ENCODE results near the gene ANKRD6.

Gene ANKRD6

GRCh38 chr6:89414215-89414614 lies 18.7 kb upstream of the ANKRD6 start:
- no peak for DNase-seq

GRCh38 chr6:89415185-89415584 lies 17.8 kb upstream of the ANKRD6 start:
- no peak for DNase-seq

- DNase-seq: no peak
These were observed 16.2 kb upstream of the ANKRD6 start for GRCh38 chr6:89416796-89417195.

GRCh38 chr6:89430201-89430962 lies 2.6 kb upstream of the ANKRD6 start:
- no peak for DNase-seq

DNA sequence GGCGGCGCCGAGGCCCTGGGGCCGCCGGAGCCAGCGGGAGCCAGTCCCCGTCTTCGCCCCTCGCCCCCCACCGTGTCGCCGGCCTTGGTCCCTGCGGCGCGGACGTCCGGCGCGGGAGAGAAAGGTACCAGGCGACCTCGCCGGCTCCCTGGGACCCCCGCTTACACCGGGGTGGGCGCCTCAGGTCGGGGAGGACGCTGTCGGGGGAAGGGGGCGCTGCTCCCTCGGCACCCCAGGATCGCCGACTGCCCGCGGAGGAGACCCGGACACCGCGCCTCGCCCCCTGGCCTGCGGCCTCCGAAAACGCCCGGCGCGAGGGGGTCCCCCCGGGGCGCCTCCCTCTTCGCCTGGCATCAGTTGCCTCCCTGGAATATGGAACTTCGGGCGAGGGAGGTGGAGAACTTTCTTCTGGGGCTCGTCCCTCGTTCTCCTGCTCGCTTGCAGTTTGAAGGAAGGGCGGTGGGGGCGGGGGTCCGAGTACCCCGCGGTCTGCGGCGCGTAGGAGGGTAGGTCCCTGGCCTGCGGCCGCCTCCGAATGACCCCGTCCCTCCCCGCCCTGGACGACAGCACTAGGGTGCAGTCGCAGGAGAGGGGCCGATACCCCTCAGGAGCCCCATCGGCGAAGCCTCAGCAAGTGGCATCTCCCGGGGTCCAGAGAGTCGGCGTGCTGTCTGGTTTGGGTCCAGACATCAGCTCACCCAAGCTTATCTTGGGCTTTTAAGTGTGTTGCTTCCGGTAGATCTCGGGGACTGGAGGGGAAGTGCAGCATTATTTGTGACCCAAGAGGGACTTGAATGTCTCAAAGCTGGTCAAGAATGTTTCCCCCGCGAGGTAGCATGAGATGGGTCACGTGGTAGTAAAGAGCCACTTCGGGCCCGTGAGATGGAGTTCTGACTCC lies 549 bp downstream of the ANKRD6 start:
- DNase-seq: peak; percentile 15 to 17

- DNase-seq: no peak
These were observed 1.2 kb downstream of the ANKRD6 start for GRCh38 chr6:89434150-89434499.

- DNase-seq: no peak
These were observed 2.0 kb downstream of the ANKRD6 start for GRCh38 chr6:89434954-89435353.

- DNase-seq: no peak
These were observed 3.3 kb downstream of the ANKRD6 start for GRCh38 chr6:89436226-89436625.

DNA sequence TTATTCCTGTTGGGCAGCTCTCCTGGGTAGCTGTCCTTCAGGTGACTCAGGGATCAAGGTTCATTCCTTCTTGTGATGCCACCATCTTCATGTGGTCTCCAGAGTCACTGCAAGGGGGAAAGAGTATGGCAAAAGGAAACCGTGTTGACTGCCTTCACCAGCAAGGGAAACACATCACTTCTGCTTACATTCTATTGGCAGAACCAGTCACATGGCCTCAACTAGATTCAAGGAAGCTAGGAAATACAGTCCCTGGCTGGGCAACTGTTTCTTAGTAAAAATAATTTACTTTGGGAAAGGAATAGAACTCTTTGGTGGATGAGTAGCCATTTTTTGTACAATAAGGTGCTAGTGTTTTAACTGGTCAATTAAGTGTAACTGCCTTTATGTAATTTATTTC lies 5.3 kb downstream of the ANKRD6 start:
- DNase-seq: no peak

- no peak for DNase-seq
These were observed 6.1 kb downstream of the ANKRD6 start for GRCh38 chr6:89439014-89439413.

DNA sequence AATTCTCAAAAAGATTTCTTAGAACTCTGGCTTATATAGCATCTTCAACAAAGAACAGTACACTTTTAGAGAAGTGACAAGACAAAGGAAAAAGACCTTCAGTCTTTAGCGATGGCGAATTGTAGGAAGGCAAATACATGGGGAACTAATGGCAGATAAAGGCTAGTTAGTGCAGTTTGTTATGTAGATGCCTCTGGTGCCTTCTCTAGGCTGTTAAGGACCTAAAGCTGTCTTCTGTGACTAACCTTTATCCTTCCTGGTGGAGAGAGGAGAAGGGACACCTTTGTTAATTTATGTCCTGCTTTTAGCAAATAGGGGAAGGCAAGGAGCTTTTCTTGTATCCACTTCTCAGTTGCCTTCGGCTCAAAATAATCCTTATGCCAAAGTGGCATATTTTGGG lies 7.2 kb downstream of the ANKRD6 start:
- no peak for DNase-seq

DNA sequence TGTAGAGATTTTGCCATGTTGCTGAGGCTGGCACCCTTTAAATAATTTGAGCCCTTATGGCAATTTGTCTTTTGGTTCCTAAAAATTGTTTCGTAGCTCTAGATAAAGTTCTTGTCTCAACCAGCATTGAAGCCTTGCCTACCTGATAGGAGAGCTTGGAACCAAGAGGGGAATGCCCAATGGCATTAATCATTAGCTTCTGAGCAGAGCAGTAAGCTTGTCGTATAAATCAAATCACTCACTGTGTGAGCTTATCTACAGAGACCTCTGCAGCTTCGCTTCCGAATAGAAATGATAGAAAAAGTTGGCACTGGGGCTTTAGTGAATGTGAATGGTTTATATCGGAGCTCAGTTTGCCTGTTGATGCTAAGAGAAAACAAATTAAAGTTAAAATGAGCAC lies 10.7 kb downstream of the ANKRD6 start:
- DNase-seq: no peak

GRCh38 chr6:89449193-89449592 lies 16.2 kb downstream of the ANKRD6 start:
- no peak for DNase-seq

DNA sequence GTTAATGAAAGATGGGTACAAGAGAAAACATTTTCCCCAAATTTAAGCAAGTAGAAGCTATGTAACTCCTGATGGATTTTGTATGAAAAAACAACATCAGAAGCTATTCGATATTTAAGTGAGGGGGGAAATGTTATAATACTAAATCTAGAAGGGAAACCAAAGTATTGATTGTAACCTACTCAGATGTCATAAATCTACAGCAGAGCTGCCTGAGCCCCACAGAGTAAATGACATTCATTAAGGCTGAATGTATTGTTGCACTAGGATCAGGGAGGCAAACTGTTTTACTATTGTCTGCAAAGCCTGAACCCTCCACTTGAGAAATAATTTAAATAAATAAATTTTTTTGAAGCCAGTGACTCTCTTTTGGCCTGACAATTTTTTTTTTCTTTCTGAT lies 19.3 kb downstream of the ANKRD6 start:
- DNase-seq: no peak

GRCh38 chr6:89454300-89454699 lies 21.3 kb downstream of the ANKRD6 start:
- no peak for DNase-seq

DNA sequence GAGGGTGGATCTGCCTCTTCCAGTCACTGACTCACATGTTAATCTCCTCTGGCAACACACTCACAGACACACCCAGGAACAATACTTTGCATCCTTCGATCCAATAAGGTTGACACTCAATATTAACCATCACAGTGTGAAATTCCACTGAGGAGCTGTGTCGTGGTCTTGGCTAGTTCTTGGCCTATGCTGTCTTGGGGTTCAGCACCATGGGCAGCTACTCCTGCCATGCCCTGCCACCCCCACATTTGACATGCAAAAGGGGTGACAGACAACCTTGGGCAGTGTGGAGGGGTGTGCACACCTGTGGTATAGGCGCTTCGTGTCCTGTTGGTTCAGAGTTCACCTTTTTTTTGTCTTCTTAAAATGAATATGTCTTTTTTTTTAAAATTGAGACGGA lies 25.8 kb downstream of the ANKRD6 start:
- DNase-seq: no peak

DNA sequence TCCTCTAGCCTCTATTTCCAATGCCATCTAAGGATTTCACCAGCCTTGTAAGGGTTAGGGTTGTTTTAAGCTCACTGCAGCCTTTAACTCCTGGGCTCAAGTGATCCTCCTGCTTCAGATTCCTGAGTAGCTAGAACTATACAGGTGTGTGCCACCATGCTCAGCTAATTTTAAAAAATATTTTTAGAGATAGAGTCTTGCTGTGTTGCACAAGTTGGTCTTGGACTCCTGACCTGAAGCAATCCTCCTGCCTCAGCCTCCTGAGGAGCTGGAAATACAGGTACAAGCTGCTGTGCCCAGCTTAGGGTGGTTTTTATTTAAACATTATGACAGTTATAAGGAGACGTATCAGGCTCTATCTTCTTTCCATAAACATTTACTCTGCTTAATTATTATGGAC lies 26.5 kb downstream of the ANKRD6 start:
- DNase-seq: no peak

DNA sequence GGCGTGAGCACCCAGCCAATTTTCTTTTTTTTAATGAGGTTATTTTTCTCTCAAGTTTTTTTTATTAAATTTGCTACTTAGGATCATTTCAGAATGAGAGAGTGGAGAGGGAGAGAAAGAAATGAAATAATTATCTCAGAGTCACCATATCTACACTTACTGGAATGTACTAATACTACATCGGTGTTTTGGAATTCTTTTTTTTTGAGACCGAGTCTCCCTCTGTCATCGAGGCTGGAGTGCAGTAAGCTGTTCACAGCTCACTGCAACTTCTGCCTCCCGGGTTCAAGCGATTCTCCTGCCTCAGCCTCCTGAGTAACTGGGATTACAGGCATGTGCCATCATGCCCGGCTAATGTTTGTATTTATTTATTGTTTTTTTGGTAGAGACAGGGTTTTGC lies 27.8 kb downstream of the ANKRD6 start:
- no peak for DNase-seq

GRCh38 chr6:89462503-89462902 lies 29.6 kb downstream of the ANKRD6 start:
- DNase-seq: no peak

DNA sequence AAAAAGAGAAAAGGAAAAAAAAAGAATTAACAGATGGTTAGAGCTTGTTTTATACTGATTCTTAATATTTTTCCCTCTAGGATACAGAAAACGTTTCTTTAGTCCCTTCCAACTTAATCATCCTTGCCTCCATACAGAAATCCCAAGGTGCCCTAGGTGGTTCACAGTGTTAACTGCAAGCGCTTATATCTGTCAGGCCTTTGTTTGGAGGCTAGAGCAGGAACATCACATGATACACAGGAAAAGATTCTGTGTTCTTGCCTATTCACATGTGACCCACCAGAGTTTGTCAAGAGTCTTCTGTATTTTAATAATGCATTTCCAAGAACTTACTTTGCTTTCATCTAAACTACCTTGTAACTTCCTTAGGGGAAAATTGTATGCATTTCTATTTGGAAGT lies 31.3 kb downstream of the ANKRD6 start:
- DNase-seq: no peak

DNA sequence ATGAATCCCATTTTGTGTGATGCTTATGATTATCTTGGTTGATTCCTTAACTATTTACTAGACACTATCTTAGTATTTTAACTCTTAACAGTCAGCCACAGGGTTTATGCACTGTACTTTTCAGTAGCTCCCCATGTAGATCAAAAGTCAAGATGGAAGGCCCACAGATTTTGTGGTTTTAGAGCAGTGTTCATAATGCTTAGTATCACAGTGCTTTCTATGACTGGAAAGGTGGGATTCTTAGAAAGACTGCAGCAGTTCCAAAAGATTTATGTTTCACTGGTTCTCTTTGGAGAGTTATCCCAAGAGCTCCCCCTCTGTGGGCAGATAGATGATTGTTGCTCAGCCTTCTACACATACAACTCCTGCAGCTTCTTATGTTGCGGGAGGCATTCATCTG lies 34.5 kb downstream of the ANKRD6 start:
- DNase-seq: no peak

DNA sequence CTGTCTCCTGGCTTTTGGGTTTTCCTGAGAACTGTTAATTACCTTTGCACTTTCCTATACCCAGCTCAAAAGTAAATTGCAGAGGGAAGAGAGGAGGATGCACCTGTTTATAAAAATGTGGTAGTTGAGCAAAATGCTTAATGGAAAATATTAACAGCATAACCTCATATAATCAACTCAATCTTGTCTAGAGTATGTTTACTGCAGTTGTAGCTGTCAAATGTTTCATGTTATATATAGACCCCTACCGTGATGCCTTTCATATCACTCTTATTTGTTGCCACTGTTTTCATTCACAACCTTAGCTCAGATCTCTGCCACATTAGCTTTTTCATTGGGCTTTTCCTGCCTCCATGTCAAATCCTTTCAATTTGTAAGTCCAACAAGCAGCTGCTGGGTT lies 36.0 kb downstream of the ANKRD6 start:
- no peak for DNase-seq

GRCh38 chr6:89471287-89471867 lies 38.4 kb downstream of the ANKRD6 start:
- no peak for DNase-seq

DNA sequence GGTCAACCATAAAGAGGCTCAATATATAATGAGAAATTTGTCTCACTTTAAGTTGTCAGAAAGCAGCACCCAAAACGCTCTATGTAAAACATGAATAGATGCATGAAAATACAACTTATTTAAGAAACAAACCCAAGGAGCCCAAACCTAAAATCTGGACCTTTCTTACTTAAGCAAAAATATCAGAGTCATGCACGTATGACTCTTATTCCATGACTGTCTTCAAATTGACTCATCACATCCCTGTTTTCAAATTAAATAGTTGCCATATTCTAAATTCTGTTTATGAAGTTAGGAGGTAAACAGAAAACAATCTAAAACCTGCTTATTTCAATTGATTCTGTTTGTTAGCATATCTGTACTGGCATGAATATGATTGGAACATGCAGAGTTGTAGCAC lies 42.1 kb downstream of the ANKRD6 start:
- no peak for DNase-seq
